Spleen (tissue), 7 donors: ENCODE results near the gene CEP131.

Experiments
- POLR2A ChIP-seq, 3 donors: fragments of 450-650 bp; IDR thresholded peaks; one replicate each; pipeline ENCODE4 v1.5.1; 2017; ENCODE audit warnings: antibody characterized with exemption in 3 of 3, mild to moderate bottlenecking in 1 of 3
- POLR2AphosphoS5 ChIP-seq, 3 donors: sonication (generic); formaldehyde crosslinking; IDR thresholded peaks; one replicate each; pipeline ENCODE4 v1.5.1; 2017; ENCODE audit warnings: antibody characterized with exemption in 3 of 3
- TF ChIP-seq, protein P1 (sequence below), 11 experiments: fragments of 200-600 bp in 7 of 11; fragments of 450-650 bp in 4 of 11; sonication (generic) in 4 of 11; IDR thresholded peaks in 8 of 11; conservative IDR thresholded peaks in 3 of 11; 1 replicate in 7 of 11; 2 replicates in 4 of 11; pipeline versions ENCODE4 v1.4.0 to v1.8.0; 2016 to 2021; ENCODE audit warnings: antibody characterized with exemption in 11 of 11, inconsistent platforms in 4 of 11, mild to moderate bottlenecking in 1 of 11
- donor health status: DM: no; HTN: no; CAD: no; lungs with moderate emphysema.
- donor health status: DM: no; HTN: no; CAD: no.
- donor health status: DM: no; HTN: no; CAD: no.

GRCh38 chr17:81181811-81182185 is 41.0 kb downstream of the CEP131 start:
- TF ChIP-seq, protein P1, sequence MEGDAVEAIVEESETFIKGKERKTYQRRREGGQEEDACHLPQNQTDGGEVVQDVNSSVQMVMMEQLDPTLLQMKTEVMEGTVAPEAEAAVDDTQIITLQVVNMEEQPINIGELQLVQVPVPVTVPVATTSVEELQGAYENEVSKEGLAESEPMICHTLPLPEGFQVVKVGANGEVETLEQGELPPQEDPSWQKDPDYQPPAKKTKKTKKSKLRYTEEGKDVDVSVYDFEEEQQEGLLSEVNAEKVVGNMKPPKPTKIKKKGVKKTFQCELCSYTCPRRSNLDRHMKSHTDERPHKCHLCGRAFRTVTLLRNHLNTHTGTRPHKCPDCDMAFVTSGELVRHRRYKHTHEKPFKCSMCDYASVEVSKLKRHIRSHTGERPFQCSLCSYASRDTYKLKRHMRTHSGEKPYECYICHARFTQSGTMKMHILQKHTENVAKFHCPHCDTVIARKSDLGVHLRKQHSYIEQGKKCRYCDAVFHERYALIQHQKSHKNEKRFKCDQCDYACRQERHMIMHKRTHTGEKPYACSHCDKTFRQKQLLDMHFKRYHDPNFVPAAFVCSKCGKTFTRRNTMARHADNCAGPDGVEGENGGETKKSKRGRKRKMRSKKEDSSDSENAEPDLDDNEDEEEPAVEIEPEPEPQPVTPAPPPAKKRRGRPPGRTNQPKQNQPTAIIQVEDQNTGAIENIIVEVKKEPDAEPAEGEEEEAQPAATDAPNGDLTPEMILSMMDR (IDR thresholded peaks at IDR 0.05 in 8 of 11, conservative IDR thresholded peaks at IDR 0.05 in 3 of 11), result no peak
- TF ChIP-seq POLR2AphosphoS5 (IDR thresholded peaks at IDR 0.05) (no peak), POLR2A (IDR thresholded peaks at IDR 0.05) (no peak)
